IMR-90 (cell line): ENCODE results near the gene DEAF1. TPM values are rescaled to one million over a fixed set of nuclear protein-coding genes. Genes with fewer than 3 reads are reported as not detected.

Source experiments
- ATAC-seq: fragments of 200-7000 bp; cut with Tn5 transposase; 2 replicates; pipeline ENCODE4 v1.9.1; 2020; ENCODE audit warnings: low read depth, mild to moderate bottlenecking, moderate library complexity
- BruUV-seq: library from RNA; stranded (reverse); fragments of 400-500 nt; replicated peaks from 2 replicates; lab custom pipeline; 2021; lab: Mats Ljungman, UMichigan
- CTCF ChIA-PET: fragments of 300-600 bp; formaldehyde crosslinking; extraction: SDS; loops from one replicate; lab custom pipeline; 2021; ENCODE audit warnings: antibody characterized with exemption; lab: Yijun Ruan, JAX
- POLR2A ChIA-PET: fragments of 300-600 bp; sonication (Branson Sonifier 250); formaldehyde crosslinking; loops from one replicate; lab custom pipeline; 2022; ENCODE audit warnings: antibody characterized with exemption; ENCODE audit not compliant: unreplicated experiment; lab: Charles Lee
- DNase-seq: peaks from one replicate; pipeline ENCODE4 v3.0.0; 2013
- H2AFZ ChIP-seq: replicated peaks from 2 replicates; pipeline ENCODE3; 2013; ENCODE audit warnings: low read length, mild to moderate bottlenecking; ENCODE audit not compliant: poor library complexity
- H2AK5ac ChIP-seq: 2 replicates; pipeline ENCODE4 v1.6.1; 2013; ENCODE audit warnings: low read depth, low read length, inconsistent platforms
- H2AK9ac ChIP-seq: replicated peaks from 2 replicates; pipeline ENCODE3; 2013; ENCODE audit warnings: mild to moderate bottlenecking, low read depth, low read length, moderate library complexity; ENCODE audit not compliant: poor library complexity
- H2BK120ac ChIP-seq: 2 replicates; pipeline ENCODE4 v1.6.1; 2013; ENCODE audit warnings: low read depth, low read length, inconsistent platforms
- H2BK15ac ChIP-seq: 3 replicates; pipeline ENCODE4 v1.6.1; 2013; ENCODE audit warnings: low read depth, low read length, inconsistent platforms
- H2BK20ac ChIP-seq: 2 replicates; pipeline ENCODE4 v1.6.1; 2013; ENCODE audit warnings: low read depth, mild to moderate bottlenecking, inconsistent platforms, low read length, moderate library complexity
- H2BK5ac ChIP-seq: 2 replicates; pipeline ENCODE4 v1.6.1; 2013; ENCODE audit warnings: mild to moderate bottlenecking, low read depth, low read length, inconsistent platforms; ENCODE audit not compliant: poor library complexity, severe bottlenecking
- H3K14ac ChIP-seq: replicated peaks from 2 replicates; pipeline ENCODE4 v1.6.1; 2013; ENCODE audit warnings: low read depth, low read length, inconsistent platforms
- H3K18ac ChIP-seq: 2 replicates; pipeline ENCODE4 v1.6.1; 2013; ENCODE audit warnings: low read depth, low read length, control low read depth
- H3K23ac ChIP-seq: 2 replicates; pipeline ENCODE4 v1.6.1; 2013; ENCODE audit warnings: low read depth, low read length, inconsistent platforms
- H3K27ac ChIP-seq: 2 replicates; pipeline ENCODE4 v1.5.1; 2013; ENCODE audit warnings: mild to moderate bottlenecking, control low read depth, low read length; ENCODE audit not compliant: insufficient read depth
- H3K27me3 ChIP-seq: 2 replicates; pipeline ENCODE4 v1.6.1; 2013; ENCODE audit warnings: low read length; ENCODE audit not compliant: control insufficient read depth, insufficient read depth
- H3K36me3 ChIP-seq: 2 replicates; pipeline ENCODE4 v1.6.1; 2013; ENCODE audit warnings: low read length, mixed read lengths; ENCODE audit not compliant: control insufficient read depth, insufficient read depth
- H3K4ac ChIP-seq: 2 replicates; pipeline ENCODE4 v1.6.1; 2013; ENCODE audit warnings: low read depth, low read length, inconsistent platforms
- H3K4me1 ChIP-seq: 2 replicates; pipeline ENCODE4 v1.6.1; 2013; ENCODE audit warnings: low read length, mixed read lengths; ENCODE audit not compliant: control insufficient read depth, insufficient read depth
- H3K4me2 ChIP-seq: 2 replicates; pipeline ENCODE4 v1.6.1; 2013; ENCODE audit warnings: low read depth, mild to moderate bottlenecking, control low read depth, low read length, moderate library complexity
- H3K4me3 ChIP-seq: 2 replicates; pipeline ENCODE4 v1.5.1; 2013; ENCODE audit warnings: low read depth, mild to moderate bottlenecking, control low read depth, low read length, moderate library complexity; ENCODE audit not compliant: insufficient read depth
- H3K56ac ChIP-seq: 2 replicates; pipeline ENCODE4 v1.6.1; 2013; ENCODE audit warnings: low read length, inconsistent platforms; ENCODE audit not compliant: insufficient read depth; ENCODE audit errors: extremely low read depth
- H3K79me1 ChIP-seq, 2 experiments: 2 replicates each; pipeline ENCODE4 v1.6.1; 2013; ENCODE audit warnings: low read length in 2 of 2, inconsistent platforms in 1 of 2, low read depth in 1 of 2
- H3K9ac ChIP-seq: 2 replicates; pipeline ENCODE4 v1.6.1; 2013; ENCODE audit warnings: low read depth, low read length, control low read depth
- H3K9me1 ChIP-seq: 2 replicates; pipeline ENCODE4 v1.6.1; 2013; ENCODE audit warnings: low read length, inconsistent platforms; ENCODE audit not compliant: insufficient read depth
- H3K9me3 ChIP-seq: 2 replicates; pipeline ENCODE4 v1.6.1; 2013; ENCODE audit warnings: low read length; ENCODE audit not compliant: control insufficient read depth, insufficient read depth
- H4K20me1 ChIP-seq: 2 replicates; pipeline ENCODE4 v1.6.1; 2013; ENCODE audit warnings: low read length, inconsistent platforms; ENCODE audit not compliant: insufficient read depth
- H4K5ac ChIP-seq: 2 replicates; pipeline ENCODE4 v1.6.1; 2013; ENCODE audit warnings: mild to moderate bottlenecking, low read depth, low read length, control low read depth
- H4K8ac ChIP-seq, 2 experiments: 2 replicates each; pipeline ENCODE4 v1.6.1; 2013; ENCODE audit warnings: low read depth in 2 of 2, low read length in 2 of 2, control low read depth in 1 of 2, inconsistent platforms in 1 of 2
- H4K91ac ChIP-seq: 2 replicates; pipeline ENCODE4 v1.6.1; 2013; ENCODE audit warnings: low read depth, low read length, inconsistent platforms; ENCODE audit not compliant: insufficient read depth
- MAFK ChIP-seq: IDR thresholded peaks from 2 replicates; pipeline ENCODE4 v1.6.1; 2012; ENCODE audit warnings: low read depth, low read length, improper control_type of control experiment
- MAZ ChIP-seq: IDR thresholded peaks from 2 replicates; pipeline ENCODE4 v1.6.1; 2012; ENCODE audit warnings: low read depth, mild to moderate bottlenecking, low read length, improper control_type of control experiment, moderate library complexity, borderline replicate concordance
- POLR2A ChIP-seq: IDR thresholded peaks from 2 replicates; pipeline ENCODE4 v1.6.1; 2012; ENCODE audit warnings: mild to moderate bottlenecking, low read depth, low read length
- RFX5 ChIP-seq: IDR thresholded peaks from 2 replicates; pipeline ENCODE4 v1.8.0; 2012; ENCODE audit warnings: low read depth, mild to moderate bottlenecking, low read length, moderate library complexity
- SMC3 ChIP-seq: fragments of 150-350 bp; IDR thresholded peaks from 2 replicates; pipeline ENCODE4 v1.6.1; 2016; ENCODE audit warnings: low read depth, mild to moderate bottlenecking, antibody characterized with exemption, low read length, moderate library complexity
- WGBS, 2 experiments: methylation state at CpG; one replicate each; pipeline versions ENCODE4 v1.1.5 to v1.1.7; 2013; ENCODE audit warnings: missing lambda C conversion rate in 2 of 2; ENCODE audit not compliant: insufficient read length in 1 of 2; ENCODE audit errors: extremely low coverage in 2 of 2; 5-methylcytosine and 5-hydroxymethylcytosine counted together
- dilution Hi-C: fragments of 300-500 bp; cut with HindIII; formaldehyde crosslinking; loops from one replicate; pipeline ENCODE4 v1.14.3; 2018; ENCODE audit warnings: low sequenced_read_pairs; ENCODE audit not compliant: unreplicated experiment
- in situ Hi-C: fragments of 300-500 bp; cut with MboI; formaldehyde crosslinking; loops from 3 replicates; pipeline ENCODE4 v1.14.3; 2019; ENCODE audit warnings: low sequenced_read_pairs, inconsistent platforms, mixed read lengths
- intact Hi-C: fragments of 100-400 bp; cut with micrococcal nuclease; formaldehyde crosslinking; loops from 2 replicates; pipeline ENCODE4 v1.10.0; 2022
- polyA plus RNA-seq, 3 experiments: library from polyadenylated mRNA; depleted of rRNA; stranded (reverse); fragments of >200 nt; gene quantifications; 2 replicates each; pipeline ENCODE4 v1.2.3, GENCODE V29; 2012; ENCODE audit warnings: low replicate concordance in 1 of 3
- total RNA-seq: library from RNA; depleted of rRNA; stranded (reverse); fragments of >200 nt; gene quantifications from 2 replicates; pipeline ENCODE4 v1.2.3, GENCODE V29; 2012
- TF ChIP-seq, protein P1 (sequence below): conservative IDR thresholded peaks from 2 replicates; pipeline ENCODE4 v1.5.1; 2012; ENCODE audit warnings: mild to moderate bottlenecking, low read depth, low read length, improper control_type of control experiment

The DEAF1 gene
- total and polyA plus RNA-seq, 2 of the 4 experiments (the other 2 are of a cell fraction) = 22.9 to 31.6 TPM

DNA sequence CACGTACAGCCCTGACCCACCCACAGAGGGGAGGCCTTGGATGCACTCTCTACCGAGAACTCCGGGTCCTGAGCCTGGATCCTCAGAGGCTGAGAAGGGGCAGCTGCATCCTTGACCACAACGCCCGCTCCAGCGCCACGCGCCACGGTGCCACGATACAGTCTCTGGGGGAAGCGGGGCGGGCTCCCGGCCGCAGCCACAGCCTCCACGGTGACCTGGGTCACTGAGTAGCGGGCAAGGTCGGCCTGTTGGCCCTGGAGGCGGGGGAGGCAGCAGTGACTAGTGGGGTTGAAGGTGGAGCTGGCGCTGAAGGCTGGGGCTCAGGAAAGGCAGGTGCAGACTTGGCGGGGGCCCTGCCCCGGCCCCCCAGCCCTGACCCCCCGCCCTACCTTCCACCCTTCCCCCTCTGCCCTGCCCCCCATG, 75.4 kb downstream of the DEAF1 start:
- Histone ChIP-seq H4K20me1 (peaks cover 6% of the 10 kb centered on the region), H3K18ac (no peak overlapping the region), H3K23ac (no peak overlapping the region), H3K56ac (no peak overlapping the region), H3K36me3 (peaks cover 6% of the 10 kb centered on the region; the same call in 1 of the 2 replicates), H3K27me3 (no peaks in the 10 kb centered on the region), H4K5ac (no peak overlapping the region), H3K9me1 (0 out of 2 replicates have a peak, but pooled peaks cover 3% of the 10 kb centered on the region), H3K4me3 (no peak overlapping the region), H4K8ac (no peak overlapping the region), H3K4me2 (no peak overlapping the region), H3K14ac (no peak overlapping the region), H2BK5ac (no peak overlapping the region), H3K79me1 (peaks cover 2 to 25% of the 10 kb centered on the region in 2 experiments; a peak in 2 of 4 replicates), H2BK20ac (no peak overlapping the region), H3K9me3 (no peaks in the 10 kb centered on the region), H3K27ac (no peak overlapping the region), H2AK9ac (no peak overlapping the region), H2BK15ac (no peak overlapping the region), H2AFZ (no peak overlapping the region), H2AK5ac (no peak overlapping the region), H3K4ac (no peak overlapping the region), H2BK120ac (no peak overlapping the region), H4K91ac (no peak overlapping the region), H3K4me1 (peaks cover 4% of the 10 kb centered on the region; the same call in 1 of the 2 replicates), H3K9ac (no peak overlapping the region)
- in situ Hi-C loops (no loop called here), intact Hi-C loops (no loop called here), dilution Hi-C loops (no loop called here)
- POLR2A ChIA-PET = no interaction called here
- BruUV-seq = no TSS peak
- DNase-seq (no peak), ATAC-seq (no peak)
- TF ChIP-seq RFX5 = no peak
- TF ChIP-seq MAFK = no peak
- TF ChIP-seq POLR2A = no peak
- TF ChIP-seq MAZ = no peak
- no peak for TF ChIP-seq SMC3
- TF ChIP-seq, protein P1, sequence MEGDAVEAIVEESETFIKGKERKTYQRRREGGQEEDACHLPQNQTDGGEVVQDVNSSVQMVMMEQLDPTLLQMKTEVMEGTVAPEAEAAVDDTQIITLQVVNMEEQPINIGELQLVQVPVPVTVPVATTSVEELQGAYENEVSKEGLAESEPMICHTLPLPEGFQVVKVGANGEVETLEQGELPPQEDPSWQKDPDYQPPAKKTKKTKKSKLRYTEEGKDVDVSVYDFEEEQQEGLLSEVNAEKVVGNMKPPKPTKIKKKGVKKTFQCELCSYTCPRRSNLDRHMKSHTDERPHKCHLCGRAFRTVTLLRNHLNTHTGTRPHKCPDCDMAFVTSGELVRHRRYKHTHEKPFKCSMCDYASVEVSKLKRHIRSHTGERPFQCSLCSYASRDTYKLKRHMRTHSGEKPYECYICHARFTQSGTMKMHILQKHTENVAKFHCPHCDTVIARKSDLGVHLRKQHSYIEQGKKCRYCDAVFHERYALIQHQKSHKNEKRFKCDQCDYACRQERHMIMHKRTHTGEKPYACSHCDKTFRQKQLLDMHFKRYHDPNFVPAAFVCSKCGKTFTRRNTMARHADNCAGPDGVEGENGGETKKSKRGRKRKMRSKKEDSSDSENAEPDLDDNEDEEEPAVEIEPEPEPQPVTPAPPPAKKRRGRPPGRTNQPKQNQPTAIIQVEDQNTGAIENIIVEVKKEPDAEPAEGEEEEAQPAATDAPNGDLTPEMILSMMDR = no peak
- CTCF ChIA-PET = no interaction called here
- WGBS, 2 experiments = 93% methylated on average over 3 of the region's 22 CpGs; no CpG with 5 or more reads in 1 of the 2 experiments
